Smooth muscle cell of the pulmonary artery (primary cell): ENCODE data around the gene ERGIC2. TPM values are rescaled to one million over a fixed set of nuclear protein-coding genes. Genes with fewer than 3 reads are reported as not detected.

Experiments used
- total RNA-seq: library from RNA; depleted of rRNA; stranded (reverse); fragments of >200 nt; gene quantifications from 2 replicates; pipeline ENCODE4 v1.2.3, GENCODE V29; 2014

ERGIC2 gene, protein sequence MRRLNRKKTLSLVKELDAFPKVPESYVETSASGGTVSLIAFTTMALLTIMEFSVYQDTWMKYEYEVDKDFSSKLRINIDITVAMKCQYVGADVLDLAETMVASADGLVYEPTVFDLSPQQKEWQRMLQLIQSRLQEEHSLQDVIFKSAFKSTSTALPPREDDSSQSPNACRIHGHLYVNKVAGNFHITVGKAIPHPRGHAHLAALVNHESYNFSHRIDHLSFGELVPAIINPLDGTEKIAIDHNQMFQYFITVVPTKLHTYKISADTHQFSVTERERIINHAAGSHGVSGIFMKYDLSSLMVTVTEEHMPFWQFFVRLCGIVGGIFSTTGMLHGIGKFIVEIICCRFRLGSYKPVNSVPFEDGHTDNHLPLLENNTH
- 76.7 and 80.3 TPM in 2 replicates for total RNA-seq

DNA sequence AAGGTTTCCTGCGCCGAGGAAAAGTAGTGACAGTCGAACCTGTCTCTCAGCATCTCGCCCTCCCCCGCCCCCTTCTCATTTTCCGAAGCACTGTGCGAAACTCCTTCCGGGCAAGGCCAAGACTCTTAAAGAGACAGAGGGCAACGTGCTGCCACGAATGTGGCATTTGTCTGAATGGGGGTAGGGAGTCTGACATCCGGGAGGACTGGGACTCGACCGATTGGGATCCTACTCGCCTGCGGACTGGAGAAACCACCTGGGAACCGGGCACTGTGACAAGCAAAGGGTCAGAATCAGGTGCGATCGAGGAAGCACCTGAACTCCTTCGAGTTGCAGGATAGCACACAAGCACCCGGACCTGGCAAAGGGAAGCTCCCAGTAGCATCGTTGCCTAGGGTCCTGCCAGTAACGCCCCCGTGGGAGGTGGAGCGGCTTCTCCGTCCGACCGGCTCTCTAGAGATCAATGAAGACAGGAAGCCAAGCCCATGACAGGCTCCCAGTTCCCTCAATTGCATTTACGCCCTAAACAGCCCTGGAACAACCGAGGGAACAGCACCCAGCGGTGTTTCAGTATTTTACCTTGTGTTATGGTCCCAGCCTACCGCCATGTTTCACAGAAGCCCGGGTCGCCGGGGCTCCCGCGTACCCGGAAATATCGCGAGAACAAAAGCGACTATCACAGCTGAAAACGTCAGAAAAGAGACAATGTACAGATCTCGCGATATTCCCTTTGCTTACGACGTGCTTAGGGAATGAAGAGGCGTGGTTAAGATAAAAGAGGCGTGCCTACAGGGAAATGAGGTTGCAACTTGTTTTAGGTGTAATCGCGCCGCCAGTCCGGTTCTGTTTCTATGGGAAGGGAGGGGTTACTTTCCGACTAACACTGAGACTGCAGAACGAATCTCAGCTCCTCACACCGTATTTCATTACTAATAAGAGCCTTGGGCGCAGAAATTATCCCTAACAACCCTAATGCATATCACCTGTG lies at the start of gene ERGIC2:
TSS of gene ERGIC2 (minus strand) at position 637 of the 988 bp plus-strand sequence. CDS start 9,539 bp downstream, outside the sequence.

Other genes with a start within 250 kb of the ERGIC2 start
- gene FAR2, start 231.9 kb downstream of the ERGIC2 start, total RNA-seq, result 2.9 and 10.7 TPM in 2 replicates
- gene OVCH1, start 116.5 kb upstream of the ERGIC2 start, total RNA-seq, result 0.07 and 0.13 TPM in 2 replicates